ENCODE data around the gene XRCC2.

XRCC2 gene

GRCh38 chr7:152621426-152621825, 54.5 kb downstream of the XRCC2 start:
- H3K27ac ChIP-seq (replicated peaks) = no peak overlapping the region
- TF ChIP-seq REST (IDR thresholded peaks at IDR 0.05; ENCODE audit: insufficient replicate concordance, low read depth) (no peak), SPI1 (IDR thresholded peaks at IDR 0.05; ENCODE audit: borderline replicate concordance, low read depth) (no peak), POLR2AphosphoS5 (IDR thresholded peaks at IDR 0.05; ENCODE audit: low read depth) (no peak), CTCF (IDR thresholded peaks at IDR 0.05; ENCODE audit: insufficient read depth, low read length) (no peak), GABPA (IDR thresholded peaks at IDR 0.05; ENCODE audit: low read depth) (no peak)
- DNase-seq (ENCODE audit: low read depth in 1 of 2, low spot score in 1 of 2) = no peak
- H3K4me3 ChIP-seq (replicated peaks; ENCODE audit: insufficient read depth, low read length) = no peak overlapping the region
- no peaks in the 10 kb centered on the region for H3K27me3 ChIP-seq (ENCODE audit: insufficient read depth, poor library complexity, severe bottlenecking)

GRCh38 chr7:152619027-152619739, 56.8 kb downstream of the XRCC2 start:
- Histone ChIP-seq H3K4me3 (replicated peaks; ENCODE audit: insufficient read depth, low read length) (no peak overlapping the region), H3K27me3 (ENCODE audit: insufficient read depth, poor library complexity, severe bottlenecking) (no peaks in the 10 kb centered on the region), H3K27ac (replicated peaks) (no peak overlapping the region)
- DNase-seq (ENCODE audit: low read depth in 1 of 2, low spot score in 1 of 2) = no peak
- TF ChIP-seq POLR2AphosphoS5 (IDR thresholded peaks at IDR 0.05; ENCODE audit: low read depth) (no peak), SPI1 (IDR thresholded peaks at IDR 0.05; ENCODE audit: borderline replicate concordance, low read depth) (no peak), GABPA (IDR thresholded peaks at IDR 0.05; ENCODE audit: low read depth) (no peak), CTCF (IDR thresholded peaks at IDR 0.05; ENCODE audit: insufficient read depth, low read length) (no peak), REST (IDR thresholded peaks at IDR 0.05; ENCODE audit: insufficient replicate concordance, low read depth) (no peak)

GRCh38 chr7:152618427-152618826, 57.5 kb downstream of the XRCC2 start:
- no peaks in the 10 kb centered on the region for H3K27me3 ChIP-seq (ENCODE audit: insufficient read depth, poor library complexity, severe bottlenecking)
- no peak for DNase-seq (ENCODE audit: low read depth in 1 of 2, low spot score in 1 of 2)
- H3K4me3 ChIP-seq (replicated peaks; ENCODE audit: insufficient read depth, low read length) = no peak overlapping the region
- TF ChIP-seq POLR2AphosphoS5 (IDR thresholded peaks at IDR 0.05; ENCODE audit: low read depth) (no peak), CTCF (IDR thresholded peaks at IDR 0.05; ENCODE audit: insufficient read depth, low read length) (no peak), SPI1 (IDR thresholded peaks at IDR 0.05; ENCODE audit: borderline replicate concordance, low read depth) (no peak)
- no peak overlapping the region for H3K27ac ChIP-seq (replicated peaks)

GRCh38 chr7:152617056-152617455, 58.9 kb downstream of the XRCC2 start:
- TF ChIP-seq REST (IDR thresholded peaks at IDR 0.05; ENCODE audit: insufficient replicate concordance, low read depth) (no peak), POLR2AphosphoS5 (IDR thresholded peaks at IDR 0.05; ENCODE audit: low read depth) (no peak), CTCF (IDR thresholded peaks at IDR 0.05; ENCODE audit: insufficient read depth, low read length) (no peak), GABPA (IDR thresholded peaks at IDR 0.05; ENCODE audit: low read depth) (no peak), SPI1 (IDR thresholded peaks at IDR 0.05; ENCODE audit: borderline replicate concordance, low read depth) (no peak)
- DNase-seq (ENCODE audit: low read depth in 1 of 2, low spot score in 1 of 2) = no peak
- H3K27me3 ChIP-seq (ENCODE audit: insufficient read depth, poor library complexity, severe bottlenecking) = no peaks in the 10 kb centered on the region
- H3K27ac ChIP-seq (replicated peaks) = no peak overlapping the region
- H3K4me3 ChIP-seq (replicated peaks; ENCODE audit: insufficient read depth, low read length) = no peak overlapping the region

All from HL-60 (cell line).